ENCODE data around the gene PDE6C.

Gene PDE6C

GRCh38 chr10:93612311-93612710 is at the start of gene PDE6C:
TSS of gene PDE6C (plus strand) at chr10:93612537. CDS start at chr10:93612726, 189 bp downstream.
- TF ChIP-seq GATA2 (IDR thresholded peaks at IDR 0.05; ENCODE audit: low read depth, low read length) (no peak), GATA3 (IDR thresholded peaks at IDR 0.05; ENCODE audit: low read depth, low read length) (no peak)

DNA sequence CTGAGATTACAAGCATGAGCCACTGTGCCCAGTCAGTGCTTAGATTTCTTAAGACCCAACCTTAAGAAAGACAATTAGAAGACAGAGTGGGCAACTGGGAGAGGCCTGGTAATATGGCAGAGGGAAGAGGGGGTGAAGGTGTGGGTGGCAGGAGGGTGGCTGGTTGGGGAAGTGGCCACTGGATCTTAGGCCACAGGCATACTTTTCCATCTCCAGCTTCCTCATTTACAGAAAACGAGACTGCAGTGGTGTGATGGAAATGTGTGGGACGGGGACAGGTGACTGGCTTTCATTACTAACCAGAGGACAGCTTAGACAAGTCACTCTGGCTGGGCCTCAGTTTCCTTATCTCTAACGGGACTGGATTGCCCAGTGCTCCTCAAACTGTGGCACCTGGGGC is 46.9 kb upstream of the PDE6C start:
- no peak for TF ChIP-seq GATA2 (IDR thresholded peaks at IDR 0.05; ENCODE audit: low read depth, low read length)
- no peak for TF ChIP-seq GATA3 (IDR thresholded peaks at IDR 0.05; ENCODE audit: low read depth, low read length)

GRCh38 chr10:93566435-93567276 is 45.7 kb upstream of the PDE6C start, which contains the start of gene FFAR4:
TSS of gene FFAR4 (plus strand) at chr10:93566665. CDS start at chr10:93566721, 56 bp downstream.
- TF ChIP-seq GATA2 (IDR thresholded peaks at IDR 0.05; ENCODE audit: low read depth, low read length) (no peak), GATA3 (IDR thresholded peaks at IDR 0.05; ENCODE audit: low read depth, low read length) (no peak)

DNA sequence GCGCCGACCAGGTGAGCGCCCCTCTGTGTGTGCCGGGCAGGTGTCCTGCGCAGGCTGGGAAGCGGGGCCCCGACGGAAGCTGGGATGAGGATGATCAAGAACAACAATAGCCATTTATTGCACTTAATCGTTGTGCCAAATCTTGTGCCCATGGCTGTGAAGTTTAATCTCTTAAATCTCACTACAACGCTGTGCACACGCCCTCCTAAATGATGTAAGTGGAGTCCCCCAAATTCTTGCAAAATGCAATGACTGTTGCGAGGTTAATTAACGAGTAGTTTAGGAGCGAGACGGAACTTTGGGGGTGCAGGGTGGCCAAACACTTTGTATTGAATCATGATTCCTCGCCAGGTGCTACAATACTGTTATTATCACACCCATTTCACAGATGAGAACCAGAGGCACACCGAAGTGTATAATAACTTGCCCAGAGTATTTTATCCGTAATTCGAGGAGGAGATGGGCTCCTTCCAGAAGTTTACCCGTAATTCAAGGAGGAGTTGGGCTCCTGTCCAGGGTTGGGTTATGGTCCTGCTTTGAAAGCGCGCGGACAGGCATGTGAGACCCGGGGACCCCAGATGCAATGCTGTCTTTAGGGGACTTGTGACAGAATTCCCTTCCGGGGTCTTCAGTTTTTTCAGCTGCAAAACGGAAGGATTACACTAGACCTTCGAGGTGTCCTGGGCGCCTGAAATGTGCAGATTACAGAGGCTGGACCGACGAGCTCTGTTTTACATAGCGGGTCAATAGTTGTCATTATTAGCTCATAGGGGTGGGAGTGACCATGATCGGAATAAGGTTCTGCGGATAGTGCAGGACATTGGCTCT is 44.8 kb upstream of the PDE6C start:
- TF ChIP-seq GATA2 (IDR thresholded peaks at IDR 0.05; ENCODE audit: low read depth, low read length) = no peak
- no peak for TF ChIP-seq GATA3 (IDR thresholded peaks at IDR 0.05; ENCODE audit: low read depth, low read length)

DNA sequence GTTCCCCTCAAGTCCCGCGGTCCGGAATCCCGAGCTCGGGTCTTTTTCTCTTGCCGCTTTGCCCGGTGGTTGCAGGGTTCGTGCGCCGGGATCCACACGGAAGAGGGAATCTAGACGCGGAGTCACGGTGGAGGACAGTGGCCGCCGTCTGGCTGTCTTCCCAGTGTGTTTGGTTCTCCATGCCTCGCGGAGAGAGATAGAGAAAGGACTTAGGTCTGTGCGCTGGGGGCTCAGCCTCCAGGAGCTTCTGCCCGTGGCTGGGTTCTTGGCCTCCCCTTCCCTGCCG is 44.3 kb upstream of the PDE6C start:
- no peak for TF ChIP-seq GATA2 (IDR thresholded peaks at IDR 0.05; ENCODE audit: low read depth, low read length)
- TF ChIP-seq GATA3 (IDR thresholded peaks at IDR 0.05; ENCODE audit: low read depth, low read length) = no peak

DNA sequence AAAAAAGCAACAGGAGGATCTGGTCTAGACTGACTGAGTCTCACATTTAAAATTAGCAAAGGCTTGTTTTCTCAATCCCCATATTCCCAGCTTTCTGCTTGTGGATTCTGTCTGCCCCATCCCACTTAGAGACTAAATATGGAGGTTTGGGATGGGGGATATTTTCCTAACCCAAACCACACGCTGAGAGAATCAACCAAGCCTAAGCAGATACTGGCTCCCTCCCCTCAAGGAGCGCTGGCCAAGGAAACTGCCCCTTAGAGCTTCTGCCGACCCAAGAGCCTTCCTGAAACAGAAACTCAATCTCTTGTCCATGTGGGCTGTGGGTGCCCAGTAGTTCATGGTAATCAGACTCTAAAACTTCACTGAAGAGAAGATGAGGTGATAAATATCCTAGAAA is 42.0 kb upstream of the PDE6C start:
- TF ChIP-seq GATA3 (IDR thresholded peaks at IDR 0.05; ENCODE audit: low read depth, low read length) = no peak
- no peak for TF ChIP-seq GATA2 (IDR thresholded peaks at IDR 0.05; ENCODE audit: low read depth, low read length)

- TF ChIP-seq GATA3 (IDR thresholded peaks at IDR 0.05; ENCODE audit: low read depth, low read length) = no peak
- no peak for TF ChIP-seq GATA2 (IDR thresholded peaks at IDR 0.05; ENCODE audit: low read depth, low read length)
Measured at GRCh38 chr10:93572606-93573005, 39.7 kb upstream of the PDE6C start.

DNA sequence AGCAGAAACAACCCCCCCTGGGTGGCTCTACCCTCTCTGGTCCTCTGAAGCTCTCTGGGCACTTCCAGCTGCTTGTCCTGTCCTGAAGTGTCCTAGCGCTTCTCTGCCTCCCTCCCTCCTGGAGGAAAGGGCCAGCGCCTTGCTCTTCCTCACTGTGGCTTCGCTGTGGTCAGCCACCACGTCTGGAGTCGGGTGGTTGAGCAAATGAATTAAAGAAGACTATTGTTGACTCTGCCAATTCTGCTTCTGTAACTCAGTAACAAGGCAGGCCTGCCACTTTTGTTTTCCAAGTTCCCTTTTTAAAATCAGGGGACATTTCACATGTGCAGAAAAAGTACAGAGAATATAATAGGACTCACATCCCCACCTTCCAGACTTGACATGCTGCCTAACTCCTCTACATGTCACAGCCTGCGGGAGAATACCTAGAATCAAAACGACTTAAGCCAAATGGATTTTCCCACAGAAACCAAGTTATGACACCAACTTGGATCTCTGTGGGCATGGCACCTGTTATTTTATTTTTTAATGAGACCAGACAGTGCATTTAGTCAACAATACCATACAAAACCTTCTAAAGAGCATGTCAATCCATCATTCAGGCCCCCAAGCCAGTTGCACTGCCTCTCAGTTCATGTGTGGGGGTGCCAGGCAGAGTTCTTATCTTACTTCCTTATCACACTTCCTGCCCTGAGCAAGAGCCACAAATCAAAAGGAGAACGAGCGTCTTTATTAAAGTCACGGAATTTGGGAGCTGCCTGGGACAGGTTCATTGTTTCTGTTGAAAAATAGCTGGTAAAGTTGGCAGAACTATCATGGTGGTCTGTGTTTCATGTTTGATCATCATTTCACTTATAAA is 39.1 kb upstream of the PDE6C start:
- TF ChIP-seq GATA2 (IDR thresholded peaks at IDR 0.05; ENCODE audit: low read depth, low read length) (0 out of 2 replicates have a peak, but pooled peaks have one; percentile 11), GATA3 (IDR thresholded peaks at IDR 0.05; ENCODE audit: low read depth, low read length) (no peak)

DNA sequence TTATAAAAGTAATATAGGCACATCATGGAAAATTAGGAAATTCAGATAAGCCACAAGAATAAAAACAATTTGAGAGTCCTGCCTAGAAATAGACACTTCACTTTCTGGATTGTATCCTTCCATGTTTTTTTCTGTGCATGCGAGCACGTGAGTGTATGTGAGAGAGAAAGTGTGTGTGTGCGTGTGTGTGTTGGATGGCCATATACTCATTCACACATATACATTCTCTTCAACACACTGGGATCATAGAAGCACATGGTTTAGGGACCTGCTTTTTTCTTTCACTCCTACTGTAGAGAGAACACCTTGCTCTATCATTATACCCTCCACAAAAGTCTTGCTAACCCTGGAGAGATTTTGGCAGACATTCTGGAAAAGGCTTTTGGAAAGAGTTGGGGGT is 38.4 kb upstream of the PDE6C start:
- TF ChIP-seq GATA3 (IDR thresholded peaks at IDR 0.05; ENCODE audit: low read depth, low read length) (no peak), GATA2 (IDR thresholded peaks at IDR 0.05; ENCODE audit: low read depth, low read length) (no peak)

DNA sequence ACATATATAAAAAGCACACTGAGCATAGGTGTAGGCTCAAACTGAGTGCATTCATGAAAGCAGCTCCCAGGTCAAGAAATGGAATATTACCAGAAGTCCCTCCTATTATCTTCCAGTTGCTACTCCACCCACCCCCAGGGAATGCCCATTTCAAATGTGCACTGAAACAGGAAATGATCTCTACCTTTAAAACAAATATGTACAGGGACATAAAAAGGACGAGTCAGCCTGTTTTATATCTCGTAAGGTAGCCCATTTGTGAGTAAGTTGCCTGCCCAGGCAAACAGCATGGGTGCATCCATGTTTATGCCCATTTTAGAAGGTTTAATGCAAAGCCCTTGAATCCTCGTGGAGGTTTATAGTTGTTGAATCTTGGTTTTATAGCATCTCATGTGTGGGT is 35.4 kb upstream of the PDE6C start:
- TF ChIP-seq GATA3 (IDR thresholded peaks at IDR 0.05; ENCODE audit: low read depth, low read length) (no peak), GATA2 (IDR thresholded peaks at IDR 0.05; ENCODE audit: low read depth, low read length) (no peak)

- TF ChIP-seq GATA3 (IDR thresholded peaks at IDR 0.05; ENCODE audit: low read depth, low read length) = no peak
- no peak for TF ChIP-seq GATA2 (IDR thresholded peaks at IDR 0.05; ENCODE audit: low read depth, low read length)
Measured at GRCh38 chr10:93577565-93577964, 34.8 kb upstream of the PDE6C start.

DNA sequence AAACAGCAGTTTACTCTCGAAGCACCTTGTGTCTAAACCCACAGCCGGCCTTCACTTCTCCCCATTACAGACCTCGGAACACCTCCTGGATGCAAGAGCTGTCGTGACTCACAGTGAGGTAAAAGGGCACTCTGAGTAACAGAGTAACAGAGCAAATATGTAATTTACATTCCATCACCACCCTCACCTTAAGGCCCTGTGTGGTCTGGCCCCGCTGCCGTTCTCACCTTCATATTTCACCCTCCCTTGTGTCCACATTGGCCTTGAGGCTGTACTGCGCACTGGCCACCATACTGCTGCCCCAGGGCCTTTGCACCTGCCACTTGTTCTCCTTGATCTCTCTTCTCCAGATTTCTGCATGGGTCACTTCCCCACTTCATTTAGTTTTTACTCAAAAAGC is 33.2 kb upstream of the PDE6C start:
- TF ChIP-seq GATA2 (IDR thresholded peaks at IDR 0.05; ENCODE audit: low read depth, low read length) (no peak), GATA3 (IDR thresholded peaks at IDR 0.05; ENCODE audit: low read depth, low read length) (no peak)

DNA sequence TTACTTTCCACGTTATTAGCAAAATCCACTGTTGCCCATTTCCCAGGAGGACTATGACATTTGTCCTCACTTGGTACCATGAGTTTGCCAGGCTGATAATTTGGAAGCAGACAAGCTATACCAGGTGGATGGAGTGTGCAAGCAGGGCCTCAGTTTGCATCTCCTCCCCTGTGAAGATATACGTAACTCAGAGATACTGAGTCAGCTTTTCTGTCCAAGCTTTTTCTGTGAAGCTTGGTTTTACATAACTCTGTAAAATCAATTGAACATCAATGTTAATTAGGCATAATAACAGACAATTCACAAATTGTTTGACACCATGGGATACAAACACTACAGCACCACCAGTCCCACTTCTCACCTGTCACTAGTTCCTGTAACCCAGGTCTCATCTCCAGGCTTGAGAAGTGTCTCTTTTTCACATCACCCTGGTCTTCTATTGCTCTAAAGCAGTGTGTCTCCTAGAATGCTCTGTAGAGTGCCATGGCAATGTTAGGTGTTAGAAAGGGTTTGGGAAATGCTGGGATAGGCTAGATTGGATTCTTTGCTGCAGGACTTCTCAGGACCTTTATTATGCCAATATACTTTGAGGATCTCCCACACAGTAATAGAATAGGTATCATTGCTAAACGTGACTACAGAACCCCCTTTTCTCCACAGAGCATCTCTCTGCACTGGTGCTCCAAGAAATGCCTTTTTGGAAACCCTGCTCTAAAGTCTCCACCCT is 32.2 kb upstream of the PDE6C start:
- TF ChIP-seq GATA3 (IDR thresholded peaks at IDR 0.05; ENCODE audit: low read depth, low read length) (no peak), GATA2 (IDR thresholded peaks at IDR 0.05; ENCODE audit: low read depth, low read length) (no peak)

Data from SH-SY5Y (cell line).